ENCODE results near the gene DPF3.

DPF3 gene

DNA sequence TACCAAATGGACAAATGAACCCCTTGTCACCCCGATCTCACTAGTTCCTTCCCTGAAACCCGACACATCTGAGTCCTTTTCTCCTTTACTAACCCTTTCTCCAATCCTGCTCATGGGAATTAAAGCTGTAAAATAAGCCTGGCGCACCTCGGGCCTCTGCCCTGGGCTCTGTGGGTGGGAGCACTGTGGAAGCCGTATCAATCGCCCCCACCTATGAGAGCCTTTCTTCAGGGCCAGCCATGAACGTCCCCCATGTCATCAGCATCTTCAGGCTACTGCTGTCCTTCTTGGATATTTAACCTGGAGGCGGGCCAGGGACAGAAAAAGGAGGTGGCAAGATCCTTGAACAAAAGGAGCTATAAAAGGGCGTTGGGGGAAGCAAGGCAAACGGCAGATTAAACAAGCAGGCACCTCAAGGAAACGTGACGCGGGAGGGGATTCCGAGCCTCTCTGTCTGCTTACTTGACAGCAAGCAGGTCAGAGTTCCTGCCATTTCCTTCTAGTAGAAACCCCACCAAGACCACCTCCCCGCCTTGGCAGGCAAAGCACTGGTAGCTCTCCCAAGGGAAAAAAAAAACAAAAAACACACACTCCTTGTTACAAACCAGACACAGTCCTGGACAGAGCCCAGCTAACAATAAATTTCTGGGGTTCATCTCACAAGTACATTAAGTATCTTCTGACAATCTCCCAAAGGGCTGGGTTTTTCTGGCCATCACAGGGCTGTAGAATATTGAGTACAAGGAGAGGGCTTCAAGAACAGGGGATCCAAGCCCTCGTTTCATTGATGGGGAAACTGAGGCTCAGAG, 62.9 kb downstream of the DPF3 start:
- no peak for DNase-seq

DNA sequence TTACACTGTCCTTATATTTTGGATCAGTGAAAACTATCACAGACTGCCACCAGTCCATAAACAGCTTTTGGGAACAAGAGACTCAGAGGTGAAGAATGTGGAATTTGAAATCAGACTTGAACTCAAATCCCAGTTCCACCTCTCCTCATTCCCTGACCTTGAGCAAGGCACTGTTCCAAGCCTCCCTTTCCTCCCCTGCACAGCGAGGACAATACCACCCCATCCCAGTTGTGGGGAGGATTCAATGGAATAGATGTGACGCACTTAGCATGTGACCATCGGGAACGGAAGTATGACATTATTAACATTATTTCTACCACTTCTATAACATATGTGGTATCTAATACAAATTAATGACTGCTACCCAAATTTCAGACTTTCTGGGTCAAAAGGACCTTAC, 63.5 kb downstream of the DPF3 start:
- DNase-seq: no peak

- DNase-seq: no peak
Observed at GRCh38 chr14:72828604-72829003, 65.3 kb downstream of the DPF3 start.

- no peak for DNase-seq
Observed at GRCh38 chr14:72826039-72826438, 67.9 kb downstream of the DPF3 start.

DNA sequence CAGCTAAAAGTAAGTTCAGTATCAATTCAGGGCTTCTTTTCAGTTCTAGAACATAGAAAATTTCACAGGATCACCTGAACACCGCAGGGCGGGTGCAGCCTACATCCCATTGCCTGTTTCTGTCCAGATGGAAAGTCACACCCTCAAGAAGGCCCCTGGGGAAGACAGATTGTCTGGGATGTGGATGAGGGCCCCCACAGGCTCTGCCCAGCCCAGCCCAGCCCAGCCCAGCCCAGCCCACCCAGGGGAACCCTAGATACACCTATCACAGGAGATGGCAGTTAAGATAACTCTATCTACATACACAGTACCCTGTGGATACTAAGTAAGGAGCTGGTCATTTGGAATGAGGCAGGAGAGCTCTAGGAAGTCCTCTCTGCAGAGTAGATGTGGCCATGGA, 68.4 kb downstream of the DPF3 start:
- DNase-seq: no peak

DNA sequence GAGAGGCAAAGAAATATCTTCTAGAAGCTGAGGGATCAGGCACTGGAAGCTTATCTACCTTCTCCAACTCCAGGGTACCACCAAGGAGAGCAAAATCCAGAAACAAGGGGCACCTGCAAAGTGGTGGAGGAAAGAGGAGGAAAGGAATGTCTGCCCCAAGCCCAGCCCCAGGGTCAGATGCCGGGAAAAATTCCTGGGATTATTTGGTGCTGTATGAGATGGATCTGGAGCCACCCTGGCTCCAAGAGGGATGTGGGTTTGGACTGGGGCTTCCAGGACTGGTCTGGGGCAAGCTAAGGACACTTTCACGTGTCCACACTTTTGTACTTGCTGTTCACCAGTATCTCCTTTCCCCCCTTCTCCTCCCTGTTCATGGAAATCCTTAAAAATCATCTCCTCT, 69.8 kb downstream of the DPF3 start:
- DNase-seq: no peak

- DNase-seq: no peak
Observed at GRCh38 chr14:72822946-72823611, 70.8 kb downstream of the DPF3 start.

DNA sequence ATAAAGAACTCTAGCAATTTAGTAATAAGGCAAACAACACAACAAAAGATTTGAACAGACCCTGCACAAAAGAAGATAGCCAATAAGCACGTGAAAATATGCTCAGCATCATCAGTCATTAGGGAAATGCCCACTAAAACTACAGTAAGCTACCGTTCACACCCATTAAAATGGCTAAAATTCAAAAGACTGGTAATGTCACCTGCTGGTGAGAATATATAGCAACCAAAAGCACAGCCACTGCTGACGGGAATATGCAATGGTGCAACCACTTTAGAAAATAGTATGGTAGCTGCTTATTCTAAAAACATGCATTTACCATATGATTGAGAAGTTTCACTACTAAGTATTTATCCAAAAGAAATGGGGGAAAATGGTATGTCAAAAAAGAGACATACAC, 74.9 kb downstream of the DPF3 start:
- DNase-seq: no peak

- no peak for DNase-seq
Observed at GRCh38 chr14:72816287-72816686, 77.6 kb downstream of the DPF3 start.

DNA sequence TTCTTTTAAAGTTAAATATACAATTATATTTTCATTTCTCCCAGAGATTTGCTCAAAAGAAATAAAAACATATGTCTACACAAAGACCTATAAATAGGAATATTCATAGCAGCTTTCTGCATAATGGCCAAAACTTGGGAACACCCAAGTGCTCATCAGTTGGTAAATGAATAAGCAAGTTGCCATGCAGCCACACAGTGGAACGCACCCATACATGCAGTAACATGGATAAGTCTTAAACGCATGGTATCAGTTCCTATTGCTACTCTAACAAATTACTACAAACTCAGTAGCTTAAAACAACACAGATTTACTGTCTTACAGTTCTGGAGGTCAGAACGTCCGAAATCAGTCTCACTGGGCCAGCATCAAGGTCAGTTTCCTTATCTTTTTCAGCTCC, 78.5 kb downstream of the DPF3 start:
- DNase-seq: no peak

GRCh38 chr14:72812292-72812851, 81.5 kb downstream of the DPF3 start:
- DNase-seq: no peak

DNA sequence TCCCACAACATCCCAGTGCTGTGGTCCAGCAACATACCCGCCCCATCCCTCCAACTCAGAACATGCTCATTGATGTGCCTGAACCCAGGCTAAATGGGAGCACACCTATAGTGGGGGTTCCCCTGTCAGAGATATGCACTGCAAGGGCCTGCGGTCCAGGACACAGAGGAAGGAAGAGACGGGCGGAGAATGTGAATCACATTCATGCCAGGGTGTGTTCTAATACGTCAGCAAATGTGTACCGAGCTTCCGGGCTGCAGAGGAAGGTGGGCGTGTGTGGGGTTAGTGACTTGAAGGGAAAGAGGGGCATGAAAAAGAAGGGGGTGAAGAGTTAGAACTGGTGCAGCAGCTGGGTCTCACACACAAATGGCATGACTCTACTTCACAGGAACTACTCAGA, 83.7 kb downstream of the DPF3 start:
- DNase-seq: no peak

DNA sequence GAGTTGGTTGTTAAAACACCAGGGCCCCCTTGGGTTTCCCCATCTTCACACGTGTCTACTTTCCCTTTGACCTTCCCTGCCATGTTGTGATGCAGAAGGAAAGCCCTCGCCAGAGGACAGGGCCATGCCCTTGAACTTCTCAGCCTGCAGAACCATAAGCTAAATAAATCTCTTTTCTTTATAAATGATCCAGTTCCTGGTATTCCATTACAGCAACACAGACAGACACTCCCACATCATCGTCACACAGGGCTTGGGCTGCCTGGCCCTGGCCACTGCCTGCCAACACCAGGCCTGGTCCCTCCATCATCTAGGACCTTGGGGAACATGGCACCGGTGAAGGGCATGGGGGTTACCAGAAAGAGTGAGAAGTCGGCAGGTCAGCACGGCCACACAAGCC, 84.8 kb downstream of the DPF3 start:
- DNase-seq: no peak

- DNase-seq: no peak
Observed at GRCh38 chr14:72808564-72808963, 85.3 kb downstream of the DPF3 start.

- no peak for DNase-seq
Observed at GRCh38 chr14:72802588-72802946, 91.3 kb downstream of the DPF3 start.

DNA sequence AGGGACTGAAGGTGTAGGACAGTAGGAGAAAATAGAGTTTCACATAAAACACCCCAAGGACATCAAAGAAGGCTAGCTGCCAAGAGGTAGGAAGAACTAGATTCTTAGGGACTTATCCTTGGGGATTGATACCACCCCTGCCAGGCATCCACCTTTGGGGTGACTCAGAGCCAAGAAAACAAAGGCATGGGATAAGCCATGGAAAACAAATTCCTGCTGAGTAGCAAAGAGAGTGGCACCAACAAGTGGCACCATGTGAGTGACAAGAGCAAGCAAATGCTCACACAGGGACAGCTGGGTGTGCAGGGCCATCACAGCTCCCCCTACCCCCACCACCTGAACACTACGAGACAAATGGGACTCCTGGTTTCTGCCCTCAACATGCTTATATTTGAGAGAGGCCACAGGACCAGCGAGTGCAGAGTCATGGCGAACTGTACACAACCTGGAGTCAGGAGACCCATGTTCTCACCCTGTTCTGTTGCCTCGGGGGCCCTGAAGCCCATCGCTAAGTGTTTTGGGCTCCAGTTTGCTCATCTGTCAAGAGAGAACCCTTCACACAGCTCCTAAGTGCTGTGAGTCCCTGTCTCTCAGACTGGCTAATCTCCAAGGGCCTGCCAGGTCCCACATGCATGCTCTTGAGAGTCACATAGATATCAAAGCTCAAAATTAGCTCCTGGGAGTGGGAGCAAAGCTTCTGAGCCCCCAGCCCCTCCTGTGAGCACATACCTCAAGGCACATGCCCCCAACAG, 91.9 kb downstream of the DPF3 start:
- no peak for DNase-seq

GRCh38 chr14:72801381-72801812, 92.5 kb downstream of the DPF3 start:
- DNase-seq: no peak

DNA sequence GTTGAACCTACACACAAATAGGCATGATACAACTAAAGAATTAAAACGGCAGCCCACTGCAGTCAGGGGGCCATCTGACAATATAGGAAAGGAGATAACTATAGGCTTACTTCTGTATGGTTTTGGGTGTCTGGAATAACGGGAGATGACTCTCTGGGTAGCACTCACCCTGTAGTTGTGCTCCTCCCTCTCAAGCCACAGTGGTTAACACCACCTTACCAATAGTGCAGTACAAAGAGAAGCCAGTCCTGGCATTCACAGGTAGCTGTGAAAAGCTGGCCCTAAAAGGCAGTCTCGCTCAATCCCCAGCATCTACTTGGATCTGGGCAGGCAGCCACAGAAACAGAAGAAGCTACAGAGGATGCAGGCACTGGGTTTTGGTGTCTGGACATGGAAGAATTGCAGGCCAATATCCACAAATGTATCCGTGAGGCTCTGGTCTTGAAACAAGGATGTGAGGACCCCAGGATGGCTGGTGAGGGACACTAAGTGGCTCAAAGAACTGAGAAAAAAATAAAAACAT, 93.0 kb downstream of the DPF3 start:
- no peak for DNase-seq

GRCh38 chr14:72800296-72800695, 93.6 kb downstream of the DPF3 start:
- DNase-seq: no peak

GRCh38 chr14:72796935-72797334, 97.0 kb downstream of the DPF3 start:
- DNase-seq: no peak

DNA sequence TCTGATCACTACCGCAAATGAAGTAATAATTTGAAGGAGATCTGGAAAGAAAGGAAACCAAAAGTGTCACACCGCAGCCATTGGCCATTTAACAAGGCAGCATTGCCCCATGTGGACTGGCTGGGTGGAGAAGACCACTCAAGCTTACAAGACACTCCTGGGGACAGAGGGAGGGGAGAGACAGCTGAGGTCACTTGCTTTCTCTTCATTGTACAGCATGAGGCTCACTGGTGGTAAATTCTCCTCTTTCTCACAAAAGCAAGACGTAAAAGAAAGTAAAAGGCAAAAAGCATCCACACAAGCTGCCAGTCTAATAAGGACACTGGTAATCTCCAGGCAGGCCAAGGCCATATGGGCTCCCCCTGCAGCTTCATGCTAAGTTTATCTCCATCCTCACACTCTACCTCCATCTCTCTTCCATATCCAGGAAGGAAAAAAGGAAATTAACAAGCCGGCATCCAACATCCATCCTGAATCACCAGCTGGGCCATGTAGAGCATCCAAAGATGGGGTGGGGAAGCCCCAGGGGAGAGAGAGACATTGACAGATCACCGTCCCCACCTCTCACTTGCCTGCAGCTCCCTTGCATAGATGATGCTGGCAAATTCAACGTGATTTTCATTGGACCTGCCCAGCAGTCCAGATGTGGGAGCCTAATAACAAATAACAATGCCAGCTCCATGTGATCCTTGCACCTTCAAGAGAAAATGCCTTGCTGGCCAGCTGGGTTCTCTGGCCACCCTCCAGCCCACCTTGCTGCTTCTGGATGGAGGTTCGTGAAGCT, 100.6 kb downstream of the DPF3 start:
- DNase-seq: no peak

- no peak for DNase-seq
Observed at GRCh38 chr14:72792051-72792788, 101.7 kb downstream of the DPF3 start.
